ENCODE measurements around the gene PARM1.
A peak's percentile ranks its signal among the peaks of the same experiment; 100 is the strongest.

Gene PARM1

GRCh38 chr4:74964311-74964710 lies 31.4 kb downstream of the PARM1 start:
- H3K27ac Mint-ChIP-seq: no peak overlapping the region
- no peak overlapping the region for H3K4me3 Mint-ChIP-seq
- no peaks in the 10 kb centered on the region for H3K27me3 Mint-ChIP-seq (ENCODE audit: low read depth)
- peaks cover 24% of the 10 kb centered on the region for H3K9me3 Mint-ChIP-seq
- H3K36me3 Mint-ChIP-seq (ENCODE audit: low read depth): peaks cover 19% of the 10 kb centered on the region
- TF ChIP-seq, protein P1, sequence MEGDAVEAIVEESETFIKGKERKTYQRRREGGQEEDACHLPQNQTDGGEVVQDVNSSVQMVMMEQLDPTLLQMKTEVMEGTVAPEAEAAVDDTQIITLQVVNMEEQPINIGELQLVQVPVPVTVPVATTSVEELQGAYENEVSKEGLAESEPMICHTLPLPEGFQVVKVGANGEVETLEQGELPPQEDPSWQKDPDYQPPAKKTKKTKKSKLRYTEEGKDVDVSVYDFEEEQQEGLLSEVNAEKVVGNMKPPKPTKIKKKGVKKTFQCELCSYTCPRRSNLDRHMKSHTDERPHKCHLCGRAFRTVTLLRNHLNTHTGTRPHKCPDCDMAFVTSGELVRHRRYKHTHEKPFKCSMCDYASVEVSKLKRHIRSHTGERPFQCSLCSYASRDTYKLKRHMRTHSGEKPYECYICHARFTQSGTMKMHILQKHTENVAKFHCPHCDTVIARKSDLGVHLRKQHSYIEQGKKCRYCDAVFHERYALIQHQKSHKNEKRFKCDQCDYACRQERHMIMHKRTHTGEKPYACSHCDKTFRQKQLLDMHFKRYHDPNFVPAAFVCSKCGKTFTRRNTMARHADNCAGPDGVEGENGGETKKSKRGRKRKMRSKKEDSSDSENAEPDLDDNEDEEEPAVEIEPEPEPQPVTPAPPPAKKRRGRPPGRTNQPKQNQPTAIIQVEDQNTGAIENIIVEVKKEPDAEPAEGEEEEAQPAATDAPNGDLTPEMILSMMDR (IDR thresholded peaks at IDR 0.05; ENCODE audit: unreplicated experiment in 3 of 3): no peak
- H3K4me1 Mint-ChIP-seq: peaks cover 33% of the 10 kb centered on the region

DNA sequence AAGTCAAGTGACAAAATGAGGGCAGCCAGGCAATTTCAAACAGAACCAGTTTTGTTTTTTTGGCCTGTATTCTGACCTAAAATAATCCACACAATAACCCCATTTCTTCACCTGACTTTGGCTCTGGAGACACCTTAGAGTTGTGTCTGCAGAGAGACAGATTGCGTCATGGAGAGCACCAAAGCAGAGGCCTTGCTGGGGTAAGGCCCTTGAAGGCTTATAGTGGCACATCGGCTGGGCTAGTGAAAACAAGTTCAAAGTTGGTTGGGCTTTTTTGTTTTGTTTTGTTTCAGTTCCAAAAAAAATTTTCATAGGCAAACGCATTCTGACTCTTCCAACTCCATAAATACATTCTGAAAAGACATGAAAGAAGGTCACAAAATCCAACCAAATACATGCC lies 34.4 kb downstream of the PARM1 start:
- Mint-ChIP-seq H3K4me1 (peaks cover 52% of the 10 kb centered on the region), H3K27ac (peak overlapping the region in 1 of 3 experiments; percentile 51), H3K9me3 (peaks cover 2% of the 10 kb centered on the region), H3K36me3 (ENCODE audit: low read depth) (no peaks in the 10 kb centered on the region), H3K4me3 (no peak overlapping the region), H3K27me3 (ENCODE audit: low read depth) (no peaks in the 10 kb centered on the region)
- TF ChIP-seq, protein P1 (IDR thresholded peaks at IDR 0.05; ENCODE audit: unreplicated experiment in 3 of 3): no peak

- H3K27me3 Mint-ChIP-seq (ENCODE audit: low read depth): no peaks in the 10 kb centered on the region
- no peak overlapping the region for H3K4me3 Mint-ChIP-seq
- peaks cover 2% of the 10 kb centered on the region for H3K9me3 Mint-ChIP-seq
- H3K36me3 Mint-ChIP-seq (ENCODE audit: low read depth): peaks cover 2% of the 10 kb centered on the region
- TF ChIP-seq, protein P1 (IDR thresholded peaks at IDR 0.05; ENCODE audit: unreplicated experiment in 3 of 3): no peak
- peaks cover 52% of the 10 kb centered on the region for H3K4me1 Mint-ChIP-seq
- H3K27ac Mint-ChIP-seq: peak overlapping the region in 1 of 3 experiments; percentile 52
These were observed 35.7 kb downstream of the PARM1 start for GRCh38 chr4:74968456-74969164.

- H3K36me3 Mint-ChIP-seq (ENCODE audit: low read depth): peaks cover 5% of the 10 kb centered on the region
- peak overlapping the region in 2 of 3 experiments; percentile 4 to 52 for H3K27ac Mint-ChIP-seq
- peaks cover 52% of the 10 kb centered on the region for H3K4me1 Mint-ChIP-seq
- peaks cover 9% of the 10 kb centered on the region for H3K9me3 Mint-ChIP-seq
- TF ChIP-seq, protein P1 (IDR thresholded peaks at IDR 0.05; ENCODE audit: unreplicated experiment in 3 of 3): no peak
- H3K4me3 Mint-ChIP-seq: no peak overlapping the region
- no peaks in the 10 kb centered on the region for H3K27me3 Mint-ChIP-seq (ENCODE audit: low read depth)
These were observed 36.9 kb downstream of the PARM1 start for GRCh38 chr4:74969507-74970474.

GRCh38 chr4:74970577-74970976 lies 37.7 kb downstream of the PARM1 start:
- H3K36me3 Mint-ChIP-seq (ENCODE audit: low read depth): peaks cover 10% of the 10 kb centered on the region
- H3K4me1 Mint-ChIP-seq: peaks cover 52% of the 10 kb centered on the region
- peak overlapping the region in 2 of 3 experiments; percentile 4 to 52 for H3K27ac Mint-ChIP-seq
- TF ChIP-seq, protein P1 (IDR thresholded peaks at IDR 0.05; ENCODE audit: unreplicated experiment in 3 of 3): no peak
- H3K4me3 Mint-ChIP-seq: no peak overlapping the region
- H3K9me3 Mint-ChIP-seq: peaks cover 16% of the 10 kb centered on the region
- no peaks in the 10 kb centered on the region for H3K27me3 Mint-ChIP-seq (ENCODE audit: low read depth)
